CD4-positive, alpha-beta T cell (primary cell): ENCODE results near the gene FNBP1. TPM values are rescaled to one million over a fixed set of nuclear protein-coding genes. Genes with fewer than 3 reads are reported as not detected.

Experiments
- ATAC-seq: fragments of 200-7000 bp; cut with Tn5 transposase; one replicate; pipeline ENCODE4 v1.10.0; 2022; ENCODE audit warnings: mild to moderate bottlenecking; ENCODE audit not compliant: poor library complexity
- CTCF ChIA-PET: fragments of 350-600 bp; sonication (Branson Sonifier 250); formaldehyde crosslinking; loops from one replicate; lab custom pipeline; 2021; ENCODE audit warnings: antibody characterized with exemption, inconsistent platforms; lab: Charles Lee
- POLR2A ChIA-PET: fragments of 350-600 bp; sonication (Branson Sonifier 250); formaldehyde crosslinking; loops from one replicate; lab custom pipeline; 2021; ENCODE audit warnings: antibody characterized with exemption, inconsistent platforms; lab: Charles Lee
- DNase-seq, 14 experiments: peaks; one replicate each; pipeline ENCODE4 v3.0.0-alpha.2; 2013 to 2020; ENCODE audit warnings: mixed read lengths in 2 of 14
- H3K27ac ChIP-seq, 2 donors: one replicate each; pipeline versions ENCODE4 v1.5.1 to v1.7.0; 2013; ENCODE audit warnings: low read length in 2 of 2, low read depth in 1 of 2, mild to moderate bottlenecking in 1 of 2
- H3K27me3 ChIP-seq, 2 experiments: 1 replicate in 1 of 2; 2 replicates in 1 of 2; pipeline versions ENCODE4 v1.6.1 to v1.7.0; 2013; ENCODE audit warnings: low read length in 2 of 2, control low read depth in 1 of 2, mild to moderate bottlenecking in 1 of 2, moderate library complexity in 1 of 2; ENCODE audit not compliant: insufficient read depth in 2 of 2, control insufficient read depth in 1 of 2
- H3K36me3 ChIP-seq: one replicate; pipeline ENCODE4 v1.6.1; 2013; ENCODE audit warnings: low read length, control low read depth; ENCODE audit not compliant: insufficient read depth
- H3K4me1 ChIP-seq: one replicate; pipeline ENCODE4 v1.6.1; 2013; ENCODE audit warnings: low read length, control low read depth; ENCODE audit not compliant: insufficient read depth
- H3K4me3 ChIP-seq: one replicate; pipeline ENCODE4 v1.5.1; 2013; ENCODE audit warnings: mild to moderate bottlenecking, low read length, moderate library complexity
- H3K9me3 ChIP-seq, 2 experiments: 1 replicate in 1 of 2; 2 replicates in 1 of 2; pipeline versions ENCODE4 v1.6.1 to v1.7.0; 2013; ENCODE audit warnings: low read length in 2 of 2, mild to moderate bottlenecking in 2 of 2, control low read depth in 1 of 2, moderate library complexity in 1 of 2; ENCODE audit not compliant: control insufficient read depth in 1 of 2, insufficient read depth in 1 of 2
- H3K27ac Mint-ChIP-seq: one replicate; pipeline ENCODE4 v1.8.0; 2020; ENCODE audit warnings: mixed read lengths
- H3K27me3 Mint-ChIP-seq: one replicate; pipeline ENCODE4 v1.8.0; 2021; ENCODE audit warnings: mixed read lengths
- H3K36me3 Mint-ChIP-seq: one replicate; pipeline ENCODE4 v1.8.0; 2021; ENCODE audit warnings: low read depth, mixed read lengths
- H3K4me1 Mint-ChIP-seq: one replicate; pipeline ENCODE4 v1.8.0; 2021; ENCODE audit warnings: low read depth, mixed read lengths
- H3K4me3 Mint-ChIP-seq: one replicate; pipeline ENCODE4 v1.8.0; 2020; ENCODE audit warnings: mild to moderate bottlenecking, mixed read lengths
- H3K9me3 Mint-ChIP-seq: one replicate; pipeline ENCODE4 v1.8.0; 2020; ENCODE audit warnings: mixed read lengths
- CTCF ChIP-seq: fragments of 200-600 bp; IDR thresholded peaks from one replicate; pipeline ENCODE4 v1.8.0; 2022; ENCODE audit warnings: antibody characterized with exemption, mild to moderate bottlenecking
- intact Hi-C, 2 experiments: fragments of 100-400 bp; cut with DNase I in 1 of 2; cut with micrococcal nuclease in 1 of 2; formaldehyde crosslinking; loops; one replicate each; pipeline versions ENCODE4 v1.15.1 to v1.9.0; 2023 to 2025; cut with DNase I, micrococcal nuclease
- total RNA-seq, 174 experiments: library from RNA in 2 of 174; stranded (reverse) in 2 of 174; gene quantifications; one replicate each; pipeline ENCODE4 v1.2.3 and lab custom pipeline; 2021 to 2026

Gene FNBP1
- total RNA-seq, 2 experiments from 2014 or later: 166 to 181 TPM

GRCh38 chr9:129849901-129850300 is 193.1 kb downstream of the FNBP1 start:
- H3K36me3 Mint-ChIP-seq: peaks cover 74% of the 10 kb centered on the region
- POLR2A ChIA-PET: interaction anchor here (1.5 to 2.0 kb wide), 2 partner anchors 11 to 15 kb away, joined by 3 to 5 read pairs; no protein-coding TSS in a partner anchor
- H3K4me1 Mint-ChIP-seq: peaks cover 49% of the 10 kb centered on the region

GRCh38 chr9:129848712-129849441 is 194.1 kb downstream of the FNBP1 start:
- intact Hi-C loops: no loop called here
- TF ChIP-seq CTCF: no peak
- Mint-ChIP-seq H3K27ac (no peak overlapping the region), H3K36me3 (peaks cover 67% of the 10 kb centered on the region), H3K4me3 (no peak overlapping the region), H3K4me1 (peaks cover 44% of the 10 kb centered on the region), H3K27me3 (no peaks in the 10 kb centered on the region), H3K9me3 (no peaks in the 10 kb centered on the region)
- H3K36me3 ChIP-seq: peaks cover 57% of the 10 kb centered on the region
- H3K4me3 ChIP-seq: no peak overlapping the region
- DNase-seq (no peak), ATAC-seq (no peak)
- no peak overlapping the region for H3K27ac ChIP-seq
- peaks cover 36% of the 10 kb centered on the region for H3K4me1 ChIP-seq
- ChIA-PET POLR2A (interaction anchor here (0.9 kb wide), 1 partner anchor 16 kb away, joined by 3 read pairs; no protein-coding TSS in a partner anchor), CTCF (interaction anchor here (0.7 kb wide), 1 partner anchor 10 kb away, joined by 3 read pairs; no protein-coding TSS in a partner anchor)
- no peaks in the 10 kb centered on the region for H3K9me3 ChIP-seq
- no peaks in the 10 kb centered on the region for H3K27me3 ChIP-seq

More at GRCh38 chr9:129849901-129850300, 193.1 kb downstream of the FNBP1 start:
- TF ChIP-seq CTCF: no peak
- H3K27me3 Mint-ChIP-seq: no peaks in the 10 kb centered on the region
- ATAC-seq (no peak), DNase-seq (no peak)
- Histone ChIP-seq H3K4me3 (no peak overlapping the region), H3K27ac (no peak overlapping the region), H3K4me1 (peaks cover 41% of the 10 kb centered on the region), H3K9me3 (no peaks in the 10 kb centered on the region), H3K27me3 (no peaks in the 10 kb centered on the region), H3K36me3 (peaks cover 67% of the 10 kb centered on the region)
- intact Hi-C loops: no loop called here
- no peaks in the 10 kb centered on the region for H3K9me3 Mint-ChIP-seq
- H3K4me3 Mint-ChIP-seq: no peak overlapping the region
- CTCF ChIA-PET: no interaction called here
- peak overlapping the region; percentile 4 for H3K27ac Mint-ChIP-seq

DNA sequence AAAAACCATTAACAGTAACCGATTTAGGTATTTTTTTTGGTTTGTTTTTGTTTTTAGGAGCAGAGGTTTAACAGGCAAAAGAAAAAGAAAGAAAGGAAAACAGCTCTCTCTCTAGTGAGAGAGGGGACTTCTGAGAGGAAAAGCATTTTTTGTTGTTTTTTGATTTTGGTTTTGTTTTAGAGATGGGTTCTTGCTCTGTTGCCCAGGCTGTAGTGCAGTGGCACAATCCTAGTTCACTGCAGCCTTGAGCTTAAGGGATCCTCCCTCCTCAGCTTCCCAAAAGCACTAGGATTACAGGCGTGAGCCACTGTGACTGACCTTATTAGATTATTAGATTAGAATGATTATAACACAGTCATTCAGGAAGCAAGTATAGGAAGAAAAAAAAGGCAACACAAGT is 197.6 kb downstream of the FNBP1 start:
- peak overlapping the region; percentile 57 for H3K27ac Mint-ChIP-seq
- no peak for ATAC-seq
- no peaks in the 10 kb centered on the region for H3K27me3 Mint-ChIP-seq
- no peaks in the 10 kb centered on the region for H3K27me3 ChIP-seq
- H3K36me3 ChIP-seq: peaks cover 43% of the 10 kb centered on the region
- CTCF ChIA-PET: no interaction called here
- H3K4me1 Mint-ChIP-seq: peaks cover 43% of the 10 kb centered on the region
- H3K9me3 Mint-ChIP-seq: no peaks in the 10 kb centered on the region
- H3K4me3 Mint-ChIP-seq: no peak overlapping the region
- peak overlapping the region; percentile 16 to 57 for H3K27ac ChIP-seq
- intact Hi-C loops: no loop called here
- DNase-seq: peak in 1 of 14 experiments; percentile 28
- peaks cover 39% of the 10 kb centered on the region for H3K4me1 ChIP-seq
- no peak overlapping the region for H3K4me3 ChIP-seq
- no peak for TF ChIP-seq CTCF
- POLR2A ChIA-PET: interaction anchor here (1.0 to 1.2 kb wide), 2 partner anchors 9 to 24 kb away, joined by 3 to 4 read pairs; no protein-coding TSS in a partner anchor
- H3K36me3 Mint-ChIP-seq: peaks cover 53% of the 10 kb centered on the region
- no peaks in the 10 kb centered on the region for H3K9me3 ChIP-seq
